HCT116 (cell line): ENCODE data around the gene ATOH8. TPM values are rescaled to one million over a fixed set of nuclear protein-coding genes. Genes with fewer than 3 reads are reported as not detected.

ENCODE experiments used
- ATAC-seq: fragments of 200-7000 bp; cut with Tn5 transposase; 2 replicates; pipeline ENCODE4 v1.9.1; 2020; ENCODE audit warnings: mild to moderate bottlenecking, moderate library complexity
- BruUV-seq: library from RNA; stranded (reverse); fragments of 400-500 nt; replicated peaks from 2 replicates; lab custom pipeline; 2021; lab: Mats Ljungman, UMichigan
- CTCF ChIA-PET: fragments of 300-600 bp; sonication (Branson Sonifier 250); formaldehyde crosslinking; loops from one replicate; lab custom pipeline; 2021; ENCODE audit warnings: antibody characterized with exemption; lab: Charles Lee
- POLR2A ChIA-PET: fragments of 300-600, 350-600 bp; sonication (Branson Sonifier 250); formaldehyde crosslinking; loops from one replicate; lab custom pipeline; 2021; ENCODE audit warnings: antibody characterized with exemption; lab: Charles Lee
- RAD21 ChIA-PET, 2 experiments: fragments of 300-600 bp; sonication (Branson Sonifier 250); formaldehyde crosslinking; loops; one replicate each; lab custom pipeline; 2023; ENCODE audit warnings: low total read pairs in 2 of 2; ENCODE audit not compliant: uncharacterized antibody in 2 of 2, unreplicated experiment in 2 of 2, low non-redundant PET in 1 of 2; lab: Charles Lee
- DNase-seq: peaks from one replicate; pipeline ENCODE4 v3.0.0-alpha.2; 2010; ENCODE audit warnings: low read depth, low spot score
- H2AFZ ChIP-seq: fragments of 200-600 bp; shearing (Covaris generic), sonication (generic); 2 replicates; pipeline ENCODE4 v1.6.1; 2017; ENCODE audit warnings: low read depth, mixed run types, mixed read lengths, antibody characterized with exemption, low read length; ENCODE audit not compliant: poor library complexity, severe bottlenecking
- H3K27ac ChIP-seq: 2 replicates; pipeline ENCODE4 v1.5.1; 2012; ENCODE audit warnings: low read depth, low read length
- H3K27me3 ChIP-seq: fragments of 200-600 bp; sonication (generic); 2 replicates; pipeline ENCODE4 v1.6.1; 2016; ENCODE audit warnings: mixed run types, low read length, mixed read lengths; ENCODE audit not compliant: insufficient read depth
- H3K36me3 ChIP-seq, 2 experiments: fragments of 200-500 bp in 1 of 2; fragments of 200-600 bp in 1 of 2; sonication (Bioruptor generic) in 1 of 2; sonication (generic) in 1 of 2; 2 replicates each; pipeline versions ENCODE4 v1.5.1 to v1.6.1; 2014 to 2016; ENCODE audit warnings: low read length in 2 of 2, inconsistent platforms in 1 of 2, mixed read lengths in 1 of 2, mixed run types in 1 of 2; ENCODE audit not compliant: insufficient read depth in 2 of 2, control insufficient read depth in 1 of 2
- H3K4me1 ChIP-seq, 2 experiments: fragments of 200-600 bp in 1 of 2; sonication (generic) in 1 of 2; 2 replicates each; pipeline versions ENCODE4 v1.5.1 to v1.6.1; 2012 to 2017; ENCODE audit warnings: low read length in 2 of 2, inconsistent platforms in 1 of 2, mild to moderate bottlenecking in 1 of 2, mixed read lengths in 1 of 2, mixed run types in 1 of 2, moderate library complexity in 1 of 2; ENCODE audit not compliant: insufficient read depth in 2 of 2, control insufficient read depth in 1 of 2
- H3K4me2 ChIP-seq: fragments of 200-600 bp; sonication (generic); 2 replicates; pipeline ENCODE4 v1.6.1; 2017; ENCODE audit warnings: mixed run types, low read length, mixed read lengths
- H3K4me3 ChIP-seq, 2 experiments: fragments of 200-600 bp in 1 of 2; sonication (generic) in 1 of 2; replicated peaks in 1 of 2; 2 replicates each; pipeline ENCODE4 v1.5.1; 2011 to 2016; ENCODE audit warnings: low read length in 2 of 2, control low read depth in 1 of 2, low read depth in 1 of 2, mild to moderate bottlenecking in 1 of 2, mixed read lengths in 1 of 2, mixed run types in 1 of 2
- H3K79me2 ChIP-seq: fragments of 200-600 bp; sonication (generic); 2 replicates; pipeline ENCODE4 v1.6.1; 2017; ENCODE audit warnings: mild to moderate bottlenecking, mixed run types, low read length, moderate library complexity, mixed read lengths; ENCODE audit not compliant: insufficient read depth
- H3K9ac ChIP-seq: fragments of 200-600 bp; sonication (generic); 2 replicates; pipeline ENCODE4 v1.6.1; 2016; ENCODE audit warnings: low read length, mixed read lengths
- H3K9me2 ChIP-seq: fragments of 200-600 bp; sonication (generic), shearing (Covaris generic); 2 replicates; pipeline ENCODE4 v1.6.1; 2017; ENCODE audit warnings: mixed run types, mild to moderate bottlenecking, moderate library complexity; ENCODE audit not compliant: insufficient read depth
- H3K9me3 ChIP-seq, 2 experiments: fragments of 200-500 bp in 1 of 2; fragments of 200-600 bp in 1 of 2; sonication (Bioruptor generic) in 1 of 2; sonication (generic) in 1 of 2; 2 replicates each; pipeline ENCODE4 v1.6.1; 2014 to 2017; ENCODE audit warnings: low read length in 2 of 2, mixed read lengths in 2 of 2, inconsistent platforms in 1 of 2, low read depth in 1 of 2, mild to moderate bottlenecking in 1 of 2, mixed run types in 1 of 2, moderate library complexity in 1 of 2; ENCODE audit not compliant: control insufficient read depth in 1 of 2, insufficient read depth in 1 of 2
- H4K20me1 ChIP-seq: fragments of 200-600 bp; sonication (generic), shearing (Covaris generic); 2 replicates; pipeline ENCODE4 v1.6.1; 2017; ENCODE audit warnings: mixed run types, mild to moderate bottlenecking, moderate library complexity; ENCODE audit not compliant: insufficient read depth
- EGR1 ChIP-seq: IDR thresholded peaks from 2 replicates; pipeline ENCODE4 v1.6.1; 2012; ENCODE audit warnings: low read depth
- EZH2 ChIP-seq: fragments of 200-600 bp; sonication (generic); IDR thresholded peaks from 2 replicates; pipeline ENCODE4 v1.6.1; 2017; ENCODE audit warnings: antibody characterized with exemption, mixed run types
- EZH2phosphoT487 ChIP-seq: fragments of 200-600 bp; IDR thresholded peaks from 2 replicates; pipeline ENCODE4 v1.6.1; 2018; ENCODE audit warnings: antibody characterized with exemption, borderline replicate concordance
- JUND ChIP-seq: IDR thresholded peaks from 2 replicates; pipeline ENCODE4 v1.6.1; 2012
- REST ChIP-seq: IDR thresholded peaks from 2 replicates; pipeline ENCODE4 v1.6.1; 2012; ENCODE audit warnings: low read depth
- SIN3A ChIP-seq: IDR thresholded peaks from 2 replicates; pipeline ENCODE4 v1.6.1; 2012; ENCODE audit warnings: low read depth
- ZBTB33 ChIP-seq: IDR thresholded peaks from 2 replicates; pipeline ENCODE4 v1.6.1; 2011; ENCODE audit warnings: mild to moderate bottlenecking, low read length, moderate library complexity; ENCODE audit not compliant: insufficient replicate concordance; ENCODE audit errors: extremely low read depth
- intact Hi-C: fragments of 100-400 bp; cut with micrococcal nuclease; formaldehyde crosslinking; loops from 2 replicates; pipeline ENCODE4 v1.10.0; 2022
- total RNA-seq: library from RNA; stranded (reverse); gene quantifications from one replicate; pipeline ENCODE4 v1.2.1, GENCODE V29; 2021; ENCODE audit not compliant: unreplicated experiment

The ATOH8 gene
- total RNA-seq, 1 experiment from 2014 or later = 0.74 TPM

GRCh38 chr2:85718885-85719492, 34.8 kb upstream of the ATOH8 start:
- Histone ChIP-seq H3K4me1 (no peaks in the 10 kb centered on the region), H3K27me3 (no peaks in the 10 kb centered on the region), H2AFZ (no peak overlapping the region), H3K36me3 (no peaks in the 10 kb centered on the region), H3K9me2 (no peaks in the 10 kb centered on the region), H3K79me2 (no peaks in the 10 kb centered on the region), H4K20me1 (no peaks in the 10 kb centered on the region), H3K9ac (no peak overlapping the region), H3K9me3 (no peaks in the 10 kb centered on the region), H3K4me2 (no peak overlapping the region), H3K27ac (no peak overlapping the region), H3K4me3 (no peak overlapping the region)
- ChIA-PET POLR2A (no interaction called here), RAD21 (no interaction called here), CTCF (interaction anchor here (0.9 to 3.3 kb wide), 4 partner anchors 10 to 82 kb away, joined by 3 to 24 read pairs (median 4); no protein-coding TSS in a partner anchor)
- ATAC-seq (no peak), DNase-seq (no peak)
- intact Hi-C loops = no loop called here
- BruUV-seq = no TSS peak
- TF ChIP-seq REST (no peak), ZBTB33 (no peak), EZH2phosphoT487 (no peak), SIN3A (no peak), JUND (no peak), EGR1 (no peak), EZH2 (no peak)
